IPS-NIHi7 (cell line): ENCODE data around the gene LTBP3.

ENCODE experiments used
- DNase-seq: peaks from one replicate; pipeline ENCODE4 v3.0.0; 2012; ENCODE audit warnings: mixed read lengths; ENCODE audit errors: extremely low spot score

LTBP3 gene

DNA sequence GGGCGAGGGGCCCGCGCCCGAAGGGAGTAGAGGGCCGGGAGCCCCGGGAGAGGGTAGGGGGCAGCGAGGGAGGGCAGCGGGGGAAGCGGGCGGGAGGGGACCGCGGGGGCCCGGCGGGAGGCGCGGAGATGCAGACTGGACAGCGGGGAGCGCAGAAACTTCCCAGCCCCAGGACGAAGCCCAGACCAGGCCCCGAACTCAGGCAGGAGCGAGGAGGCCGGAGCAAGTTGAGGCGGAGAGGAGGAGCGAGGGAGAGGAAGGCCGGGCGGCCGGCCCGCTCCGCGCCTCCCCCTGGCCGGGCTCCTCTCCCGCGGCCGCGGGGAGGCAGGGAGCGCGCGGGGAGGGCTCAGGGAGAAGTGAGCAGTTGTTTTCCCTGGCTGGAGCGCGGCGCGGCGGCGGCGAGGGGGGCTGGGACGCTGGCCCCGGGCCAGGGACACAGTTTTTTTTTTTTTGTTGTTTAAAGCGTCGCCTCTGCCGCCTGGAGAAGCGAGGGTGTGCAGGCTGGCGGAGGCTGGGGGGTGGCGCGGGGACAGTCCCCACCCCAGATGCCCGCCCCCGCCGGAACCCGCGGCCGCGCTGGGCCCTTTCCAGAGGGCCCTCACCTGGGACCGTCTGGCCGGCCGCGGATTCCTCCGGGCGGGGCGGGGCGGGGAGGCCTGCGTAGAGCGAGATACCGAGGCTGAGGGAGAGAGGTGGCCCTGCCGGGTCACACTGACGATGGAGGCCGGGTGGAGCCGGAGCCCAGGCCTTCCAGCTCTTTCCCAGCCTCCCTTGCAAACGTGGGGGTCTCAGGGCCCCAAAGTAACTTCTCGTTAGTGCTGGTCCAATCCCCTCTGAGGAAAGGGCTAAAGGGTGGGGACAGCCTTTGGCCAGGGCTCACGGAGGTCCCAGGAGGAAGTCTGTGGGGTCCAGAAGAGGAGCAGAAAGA, at the start of gene LTBP3:
TSS of gene LTBP3 (minus strand) at position 358 of the 928 bp plus-strand sequence. CDS start 400 bp downstream, outside the sequence.
- DNase-seq = peak; percentile 68

GRCh38 chr11:65606876-65607613, 48.9 kb upstream of the LTBP3 start:
- peak; percentile 99 for DNase-seq

GRCh38 chr11:65604258-65604657, 46.1 kb upstream of the LTBP3 start:
- no peak for DNase-seq

GRCh38 chr11:65599955-65600246, 41.7 kb upstream of the LTBP3 start:
- DNase-seq = no peak

DNA sequence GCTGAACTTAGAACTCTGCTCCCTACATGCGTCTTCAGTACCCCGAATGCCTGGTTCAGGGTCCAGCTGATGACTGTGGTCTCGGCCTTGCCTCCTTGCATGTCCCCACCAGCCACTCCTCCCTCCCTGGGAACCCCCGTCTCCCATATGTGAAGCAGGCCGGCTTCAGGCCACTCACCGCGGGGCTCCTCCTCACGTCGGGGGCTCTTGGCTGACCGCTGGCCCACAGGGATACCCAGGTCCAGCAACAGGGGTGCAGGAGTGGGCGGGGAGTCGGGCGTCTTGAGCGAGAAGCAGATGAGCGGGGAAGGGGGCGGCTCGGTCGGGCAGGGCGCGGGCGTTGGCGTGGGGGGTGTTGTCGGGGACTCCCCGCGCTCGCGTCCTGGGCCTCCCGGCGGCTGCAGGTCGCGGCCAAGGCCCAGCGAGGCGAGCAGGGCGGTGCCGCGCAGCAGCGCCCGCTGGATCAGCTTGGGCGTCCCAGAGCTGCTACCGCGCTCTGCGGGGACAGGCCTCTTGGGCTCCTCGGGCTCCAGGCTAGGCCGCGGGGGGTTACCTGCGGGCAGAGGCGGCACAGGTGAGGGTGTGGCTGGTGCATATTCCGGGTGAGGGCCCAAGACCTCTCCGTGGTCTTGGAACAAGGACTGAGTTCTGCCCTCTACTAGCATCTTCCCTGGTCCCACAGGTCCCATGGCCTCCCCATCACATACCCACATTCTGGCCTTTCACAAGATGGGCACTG, 41.2 kb upstream of the LTBP3 start:
- DNase-seq = no peak

GRCh38 chr11:65598258-65598699, 40.1 kb upstream of the LTBP3 start:
- DNase-seq = no peak

DNA sequence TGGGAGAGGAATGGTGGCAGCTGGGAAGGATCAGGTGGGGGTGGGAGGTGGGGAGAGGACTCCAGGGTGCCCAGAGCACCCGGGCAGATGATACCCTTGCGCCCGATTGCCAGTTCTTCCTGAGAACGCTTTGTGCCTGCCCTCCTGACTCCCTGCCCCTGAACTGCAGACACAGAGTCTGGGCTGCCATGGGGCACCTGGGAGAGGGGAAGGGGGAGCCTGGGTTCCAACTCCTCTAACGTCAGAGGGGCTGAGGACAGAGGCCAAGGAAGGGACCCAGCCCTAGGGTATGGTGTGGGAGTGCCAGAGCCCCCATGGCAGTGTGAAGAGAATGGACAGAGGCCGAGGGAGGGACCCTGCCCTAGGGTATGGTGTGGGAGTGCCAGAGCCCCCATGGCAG, 38.4 kb upstream of the LTBP3 start:
- no peak for DNase-seq

DNA sequence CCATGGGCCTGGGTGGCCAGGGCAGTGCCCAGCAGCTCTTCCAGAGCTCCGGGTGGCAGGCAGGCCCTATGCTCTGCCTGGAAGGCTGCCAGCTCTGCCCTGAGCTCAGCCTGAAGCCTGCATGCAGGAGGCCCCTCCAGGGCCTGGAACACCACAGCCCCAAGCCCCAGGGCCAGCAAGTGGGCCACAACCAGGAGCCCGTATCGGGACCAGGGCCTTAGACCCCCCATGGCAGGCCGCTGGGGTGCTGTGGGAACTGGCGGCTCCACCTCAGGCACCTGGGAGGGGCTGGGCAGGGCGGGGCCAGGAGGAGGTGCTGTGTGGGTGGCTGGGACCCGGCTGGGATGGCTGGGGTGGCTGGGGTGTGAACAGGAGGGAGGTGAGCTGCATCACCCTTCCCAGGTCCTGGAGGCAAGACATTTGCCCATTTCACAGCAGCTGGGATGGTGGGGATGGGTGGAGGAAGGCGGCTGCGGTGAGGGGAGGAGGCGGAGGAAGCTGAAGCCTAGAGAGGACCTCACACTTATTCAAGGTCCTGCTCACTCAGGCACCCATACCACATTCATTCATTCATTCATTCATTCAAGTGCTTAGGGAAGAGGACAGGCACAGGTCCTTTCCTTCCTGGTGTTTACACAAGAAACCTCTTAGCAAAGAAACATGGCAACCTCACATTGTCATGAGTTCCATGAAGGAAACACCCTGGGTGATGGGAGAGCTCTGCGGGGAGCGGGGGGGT, 37.6 kb upstream of the LTBP3 start, which contains the start of gene KCNK7:
TSS of gene KCNK7 (minus strand) at position 258 of the 739 bp plus-strand sequence. CDS start at position 230, 28 bp downstream.
- DNase-seq = no peak

GRCh38 chr11:65595131-65595530, 37.0 kb upstream of the LTBP3 start:
- DNase-seq = no peak

DNA sequence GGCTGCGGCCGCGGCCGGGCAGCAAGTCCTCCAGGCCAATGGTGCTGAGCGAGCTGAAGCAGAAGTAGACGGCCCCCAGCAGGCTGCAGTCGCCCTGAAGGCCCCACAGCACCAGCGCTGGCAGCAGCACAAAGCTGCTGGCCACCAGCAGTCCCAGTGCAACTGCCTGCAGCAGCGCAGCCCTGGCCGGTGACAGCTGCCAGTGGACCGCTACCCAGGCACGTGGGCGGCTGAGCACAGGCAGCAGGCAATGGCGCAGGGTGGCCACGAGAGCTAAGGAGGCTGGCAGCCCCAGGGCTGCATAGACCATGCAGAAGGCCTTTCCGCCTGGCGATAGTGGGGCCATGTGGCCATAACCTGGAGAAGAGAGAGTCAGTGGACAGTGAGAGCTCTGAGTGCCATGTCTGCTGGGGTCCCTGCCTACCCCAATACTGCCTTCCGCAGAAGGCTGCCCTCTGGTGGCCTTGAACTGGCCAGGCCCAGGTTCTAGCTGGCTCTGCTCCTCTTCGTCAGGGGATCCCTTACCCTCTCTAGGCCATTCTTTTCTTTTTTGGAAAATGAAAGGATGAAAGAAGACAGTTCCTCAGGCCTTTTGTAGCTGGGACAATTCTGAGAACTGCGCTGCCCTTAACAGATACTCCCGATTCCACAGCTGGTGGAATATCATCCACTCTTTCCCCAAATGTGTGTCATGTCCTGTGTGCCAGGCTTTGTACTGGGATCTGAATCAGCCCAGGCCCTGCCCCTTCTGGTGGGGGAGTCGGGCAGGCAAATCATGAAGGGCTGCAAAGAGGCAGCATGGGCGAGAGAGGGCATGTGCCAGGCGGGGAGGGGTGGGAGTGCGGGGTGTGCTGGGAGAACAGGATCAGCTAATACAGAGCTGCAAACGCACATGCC, 35.6 kb upstream of the LTBP3 start:
- peak; percentile 78 for DNase-seq

DNA sequence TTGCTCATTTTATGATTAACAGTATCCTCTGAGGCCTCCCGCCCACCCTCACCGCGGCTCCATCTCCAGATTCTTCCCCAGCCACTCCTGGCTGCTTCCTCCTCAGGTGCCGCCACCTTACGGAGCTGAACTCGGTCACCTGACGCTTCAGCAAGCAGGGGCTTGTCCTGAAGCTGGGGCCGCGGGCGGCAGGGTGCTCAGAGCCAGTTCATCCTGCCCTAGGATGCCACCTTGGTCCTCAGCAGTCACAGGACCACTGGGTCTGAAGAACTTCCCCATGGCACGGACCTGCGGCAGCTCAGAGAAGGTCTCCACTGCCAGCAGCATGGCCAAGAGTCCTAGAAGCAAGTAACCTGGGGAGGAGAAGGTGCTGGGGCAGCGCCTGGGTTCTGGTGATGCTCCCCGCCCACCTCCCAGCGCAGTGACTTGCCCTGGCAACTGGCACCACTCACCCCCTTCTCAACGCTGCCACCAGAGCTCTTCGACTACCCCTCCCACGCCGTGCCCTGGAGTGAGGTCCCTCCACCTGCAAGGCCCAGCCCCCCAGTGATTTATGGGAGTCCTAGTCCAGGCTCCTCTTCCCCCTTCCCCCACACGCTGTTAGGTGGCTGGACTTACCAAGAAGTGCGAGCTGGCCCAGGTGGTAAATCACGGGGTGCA, 34.8 kb upstream of the LTBP3 start:
- no peak for DNase-seq

DNA sequence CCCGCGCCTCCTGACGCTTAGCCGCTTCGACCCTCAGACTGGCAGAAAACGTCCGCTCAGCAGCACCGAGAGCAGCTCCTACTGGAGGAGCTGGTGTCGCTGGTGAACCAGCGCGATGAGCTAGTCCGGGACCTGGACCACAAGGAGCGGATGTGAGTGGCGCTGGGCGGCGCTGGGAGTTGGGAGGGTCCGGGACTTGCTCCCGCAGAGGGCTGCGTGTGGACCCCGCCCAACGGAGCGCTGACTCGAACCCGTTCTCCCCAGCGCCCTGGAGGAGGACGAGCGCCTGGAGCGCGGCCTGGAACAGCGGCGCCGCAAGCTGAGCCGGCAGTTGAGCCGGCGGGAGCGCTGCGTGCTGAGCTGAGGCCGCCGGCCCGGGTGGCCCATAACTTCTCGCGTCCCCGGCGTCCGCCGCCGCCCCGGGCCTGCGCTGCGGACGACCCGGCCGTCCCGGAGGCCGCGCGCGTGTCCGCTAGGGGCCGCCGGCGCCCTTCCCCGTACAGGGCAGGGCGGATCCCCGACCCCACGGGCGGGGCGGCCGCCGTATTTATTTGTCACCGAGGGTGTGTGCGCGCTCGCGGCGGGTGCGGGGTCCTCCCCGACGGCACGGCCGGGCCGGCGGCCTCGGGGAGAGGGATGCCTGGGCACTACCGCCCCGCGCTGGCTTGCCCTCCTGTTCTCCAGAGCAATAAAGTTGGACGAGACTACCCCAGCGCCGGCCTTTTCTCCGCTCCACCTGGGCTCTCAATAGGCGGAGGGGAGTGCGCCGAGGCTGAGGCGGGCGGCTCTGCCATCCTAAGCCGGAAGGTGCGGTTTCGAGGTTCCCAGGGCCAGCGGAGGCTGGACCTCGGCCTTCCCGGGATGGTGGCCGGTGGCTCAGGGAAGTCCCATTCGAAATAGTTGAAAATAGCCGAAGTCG, 34.0 kb upstream of the LTBP3 start:
- peak; percentile 79 for DNase-seq

- DNase-seq = no peak
Observed at GRCh38 chr11:65590240-65590738, 32.1 kb upstream of the LTBP3 start.

DNA sequence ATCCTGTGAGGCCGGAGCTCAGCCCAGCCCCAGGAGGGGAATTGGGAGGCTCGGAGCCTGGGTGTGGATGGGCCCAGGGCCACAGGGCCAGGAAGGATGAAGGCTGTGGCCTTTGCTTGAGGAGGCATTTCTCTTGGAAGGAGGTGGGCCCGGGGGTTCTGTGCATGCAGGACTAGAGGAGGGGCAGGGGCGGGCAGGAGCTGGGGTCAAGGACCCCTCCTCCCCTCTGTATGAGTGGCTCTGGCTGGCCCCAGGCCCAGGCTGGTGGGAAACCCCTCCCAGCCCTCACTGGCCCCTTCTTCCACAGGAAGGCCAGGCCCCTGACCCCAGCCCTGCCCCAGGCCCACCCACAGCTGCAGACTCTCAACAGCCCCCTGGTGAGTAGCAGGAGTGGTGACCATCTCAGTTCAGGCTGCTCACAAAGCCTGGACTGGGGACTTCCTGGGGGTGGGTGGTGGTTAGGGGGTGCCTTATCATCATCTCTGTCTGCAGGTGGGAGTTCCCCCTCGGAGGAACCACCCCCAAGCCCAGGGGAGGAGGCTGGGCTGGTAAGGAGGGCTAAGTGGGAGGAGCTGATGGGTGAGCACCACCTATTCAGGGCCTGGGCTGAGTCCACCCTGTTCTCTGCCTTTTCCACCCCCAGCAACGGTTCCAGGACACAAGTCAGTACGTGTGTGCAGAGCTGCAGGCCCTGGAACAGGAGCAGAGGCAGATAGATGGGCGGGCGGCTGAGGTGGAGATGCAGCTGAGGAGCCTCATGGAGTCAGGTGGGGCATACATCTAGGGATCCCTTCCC, 31.5 kb upstream of the LTBP3 start:
- DNase-seq = no peak

- DNase-seq = peak; percentile 87
Observed at GRCh38 chr11:65588199-65589054, 30.3 kb upstream of the LTBP3 start.

DNA sequence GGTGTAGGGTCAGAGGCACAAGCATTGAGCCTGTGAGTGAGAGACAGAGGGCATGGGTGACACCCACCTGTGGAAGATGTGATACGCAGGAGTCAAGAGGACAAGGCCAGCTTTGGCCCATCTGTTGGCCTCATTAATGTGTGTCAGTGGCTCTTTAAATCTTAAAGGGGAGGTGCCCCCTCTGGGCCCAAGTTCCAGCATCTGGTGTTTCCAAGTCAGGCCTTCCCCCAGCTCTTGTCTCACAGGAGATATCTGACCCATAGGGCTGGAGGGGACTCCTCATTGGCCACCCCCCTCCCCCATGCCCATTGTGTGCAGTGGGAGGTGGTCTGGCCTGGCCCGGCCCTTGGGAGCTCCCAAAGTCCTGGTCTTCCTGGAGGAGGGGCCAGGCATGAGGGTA, 28.5 kb upstream of the LTBP3 start:
- DNase-seq = peak; percentile 46

- no peak for DNase-seq
Observed at GRCh38 chr11:65586247-65586630, 28.1 kb upstream of the LTBP3 start.
